HCT116 (cell line): ENCODE results near the gene AACS. TPM values are rescaled to one million over a fixed set of nuclear protein-coding genes. Genes with fewer than 3 reads are reported as not detected.

Source experiments
- ATAC-seq: fragments of 200-7000 bp; cut with Tn5 transposase; 2 replicates; pipeline ENCODE4 v1.9.1; 2020; ENCODE audit warnings: mild to moderate bottlenecking, moderate library complexity
- BruUV-seq: library from RNA; stranded (reverse); fragments of 400-500 nt; replicated peaks from 2 replicates; lab custom pipeline; 2021; lab: Mats Ljungman, UMichigan
- CTCF ChIA-PET: fragments of 300-600 bp; sonication (Branson Sonifier 250); formaldehyde crosslinking; loops from one replicate; lab custom pipeline; 2021; ENCODE audit warnings: antibody characterized with exemption; lab: Charles Lee
- POLR2A ChIA-PET: fragments of 300-600, 350-600 bp; sonication (Branson Sonifier 250); formaldehyde crosslinking; loops from one replicate; lab custom pipeline; 2021; ENCODE audit warnings: antibody characterized with exemption; lab: Charles Lee
- RAD21 ChIA-PET, 2 experiments: fragments of 300-600 bp; sonication (Branson Sonifier 250); formaldehyde crosslinking; loops; one replicate each; lab custom pipeline; 2023; ENCODE audit warnings: low total read pairs in 2 of 2; ENCODE audit not compliant: uncharacterized antibody in 2 of 2, unreplicated experiment in 2 of 2, low non-redundant PET in 1 of 2; lab: Charles Lee
- DNase-seq: peaks from one replicate; pipeline ENCODE4 v3.0.0-alpha.2; 2010; ENCODE audit warnings: low read depth, low spot score
- H2AFZ ChIP-seq: fragments of 200-600 bp; shearing (Covaris generic), sonication (generic); 2 replicates; pipeline ENCODE4 v1.6.1; 2017; ENCODE audit warnings: low read depth, mixed run types, mixed read lengths, antibody characterized with exemption, low read length; ENCODE audit not compliant: poor library complexity, severe bottlenecking
- H3K27ac ChIP-seq: 2 replicates; pipeline ENCODE4 v1.5.1; 2012; ENCODE audit warnings: low read depth, low read length
- H3K27me3 ChIP-seq: fragments of 200-600 bp; sonication (generic); 2 replicates; pipeline ENCODE4 v1.6.1; 2016; ENCODE audit warnings: mixed run types, low read length, mixed read lengths; ENCODE audit not compliant: insufficient read depth
- H3K36me3 ChIP-seq, 2 experiments: fragments of 200-500 bp in 1 of 2; fragments of 200-600 bp in 1 of 2; sonication (Bioruptor generic) in 1 of 2; sonication (generic) in 1 of 2; 2 replicates each; pipeline versions ENCODE4 v1.5.1 to v1.6.1; 2014 to 2016; ENCODE audit warnings: low read length in 2 of 2, inconsistent platforms in 1 of 2, mixed read lengths in 1 of 2, mixed run types in 1 of 2; ENCODE audit not compliant: insufficient read depth in 2 of 2, control insufficient read depth in 1 of 2
- H3K4me1 ChIP-seq, 2 experiments: fragments of 200-600 bp in 1 of 2; sonication (generic) in 1 of 2; 2 replicates each; pipeline versions ENCODE4 v1.5.1 to v1.6.1; 2012 to 2017; ENCODE audit warnings: low read length in 2 of 2, inconsistent platforms in 1 of 2, mild to moderate bottlenecking in 1 of 2, mixed read lengths in 1 of 2, mixed run types in 1 of 2, moderate library complexity in 1 of 2; ENCODE audit not compliant: insufficient read depth in 2 of 2, control insufficient read depth in 1 of 2
- H3K4me2 ChIP-seq: fragments of 200-600 bp; sonication (generic); 2 replicates; pipeline ENCODE4 v1.6.1; 2017; ENCODE audit warnings: mixed run types, low read length, mixed read lengths
- H3K4me3 ChIP-seq, 2 experiments: fragments of 200-600 bp in 1 of 2; sonication (generic) in 1 of 2; replicated peaks in 1 of 2; 2 replicates each; pipeline ENCODE4 v1.5.1; 2011 to 2016; ENCODE audit warnings: low read length in 2 of 2, control low read depth in 1 of 2, low read depth in 1 of 2, mild to moderate bottlenecking in 1 of 2, mixed read lengths in 1 of 2, mixed run types in 1 of 2
- H3K79me2 ChIP-seq: fragments of 200-600 bp; sonication (generic); 2 replicates; pipeline ENCODE4 v1.6.1; 2017; ENCODE audit warnings: mild to moderate bottlenecking, mixed run types, low read length, moderate library complexity, mixed read lengths; ENCODE audit not compliant: insufficient read depth
- H3K9ac ChIP-seq: fragments of 200-600 bp; sonication (generic); 2 replicates; pipeline ENCODE4 v1.6.1; 2016; ENCODE audit warnings: low read length, mixed read lengths
- H3K9me2 ChIP-seq: fragments of 200-600 bp; sonication (generic), shearing (Covaris generic); 2 replicates; pipeline ENCODE4 v1.6.1; 2017; ENCODE audit warnings: mixed run types, mild to moderate bottlenecking, moderate library complexity; ENCODE audit not compliant: insufficient read depth
- H3K9me3 ChIP-seq, 2 experiments: fragments of 200-500 bp in 1 of 2; fragments of 200-600 bp in 1 of 2; sonication (Bioruptor generic) in 1 of 2; sonication (generic) in 1 of 2; 2 replicates each; pipeline ENCODE4 v1.6.1; 2014 to 2017; ENCODE audit warnings: low read length in 2 of 2, mixed read lengths in 2 of 2, inconsistent platforms in 1 of 2, low read depth in 1 of 2, mild to moderate bottlenecking in 1 of 2, mixed run types in 1 of 2, moderate library complexity in 1 of 2; ENCODE audit not compliant: control insufficient read depth in 1 of 2, insufficient read depth in 1 of 2
- H4K20me1 ChIP-seq: fragments of 200-600 bp; sonication (generic), shearing (Covaris generic); 2 replicates; pipeline ENCODE4 v1.6.1; 2017; ENCODE audit warnings: mixed run types, mild to moderate bottlenecking, moderate library complexity; ENCODE audit not compliant: insufficient read depth
- ATF3 ChIP-seq: IDR thresholded peaks from 2 replicates; pipeline ENCODE4 v1.6.1; 2012
- EGR1 ChIP-seq: IDR thresholded peaks from 2 replicates; pipeline ENCODE4 v1.6.1; 2012; ENCODE audit warnings: low read depth
- EZH2 ChIP-seq: fragments of 200-600 bp; sonication (generic); IDR thresholded peaks from 2 replicates; pipeline ENCODE4 v1.6.1; 2017; ENCODE audit warnings: antibody characterized with exemption, mixed run types
- JUND ChIP-seq: IDR thresholded peaks from 2 replicates; pipeline ENCODE4 v1.6.1; 2012
- SIN3A ChIP-seq: IDR thresholded peaks from 2 replicates; pipeline ENCODE4 v1.6.1; 2012; ENCODE audit warnings: low read depth
- SP1 ChIP-seq: IDR thresholded peaks from 2 replicates; pipeline ENCODE4 v1.6.1; 2012; ENCODE audit warnings: low read depth
- SRF ChIP-seq: IDR thresholded peaks from 2 replicates; pipeline ENCODE4 v1.6.1; 2012; ENCODE audit warnings: low read depth
- TCF7L2 ChIP-seq: IDR thresholded peaks from 2 replicates; pipeline ENCODE4 v1.7.0; 2011; ENCODE audit warnings: borderline replicate concordance, inconsistent platforms; ENCODE audit not compliant: insufficient read depth, insufficient read length; ENCODE audit errors: extremely low read depth
- ZBTB33 ChIP-seq: IDR thresholded peaks from 2 replicates; pipeline ENCODE4 v1.6.1; 2011; ENCODE audit warnings: mild to moderate bottlenecking, low read length, moderate library complexity; ENCODE audit not compliant: insufficient replicate concordance; ENCODE audit errors: extremely low read depth
- ZNF274 ChIP-seq: fragments of 200-500 bp; sonication (Bioruptor generic); IDR thresholded peaks from 2 replicates; pipeline ENCODE4 v1.6.1; 2014; ENCODE audit warnings: mild to moderate bottlenecking, low read depth, low read length, inconsistent platforms
- intact Hi-C: fragments of 100-400 bp; cut with micrococcal nuclease; formaldehyde crosslinking; loops from 2 replicates; pipeline ENCODE4 v1.10.0; 2022
- total RNA-seq: library from RNA; stranded (reverse); gene quantifications from one replicate; pipeline ENCODE4 v1.2.1, GENCODE V29; 2021; ENCODE audit not compliant: unreplicated experiment

The AACS gene
- total RNA-seq, 1 experiment from 2014 or later: 16.0 TPM

- RAD21 ChIA-PET: no interaction called here
- H3K27ac ChIP-seq: no peak overlapping the region
- no peak overlapping the region for H3K4me3 ChIP-seq
- no peaks in the 10 kb centered on the region for H4K20me1 ChIP-seq
- H3K4me1 ChIP-seq: no peaks in the 10 kb centered on the region
- H3K36me3 ChIP-seq: peaks cover 13 to 31% of the 10 kb centered on the region in 2 experiments; a peak in 3 of 4 replicates
- no peaks in the 10 kb centered on the region for H3K9me3 ChIP-seq
- TSS peak; percentile 13 for BruUV-seq
- no peaks in the 10 kb centered on the region for H3K27me3 ChIP-seq
- DNase-seq (no peak), ATAC-seq (no peak)
- POLR2A ChIA-PET: no interaction called here
- H3K79me2 ChIP-seq: peaks cover 7% of the 10 kb centered on the region; the same call in 1 of the 2 replicates
- intact Hi-C loops: no loop called here
- CTCF ChIA-PET: no interaction called here
- no peak overlapping the region for H3K9ac ChIP-seq
- no peaks in the 10 kb centered on the region for H3K9me2 ChIP-seq
- H3K4me2 ChIP-seq: no peak overlapping the region
- TF ChIP-seq EGR1 (no peak), SIN3A (no peak), SP1 (no peak), ZNF274 (no peak), TCF7L2 (no peak), ZBTB33 (no peak), ATF3 (no peak), SRF (no peak), EZH2 (no peak), JUND (no peak)
- no peak overlapping the region for H2AFZ ChIP-seq
Observed at GRCh38 chr12:125015680-125016310, 49.4 kb upstream of the AACS start.
